HG03064 (cell line): ENCODE data around the gene CADPS2.
A peak's percentile ranks its signal among the peaks of the same experiment; 100 is the strongest.

Source experiments
- ATAC-seq: cut with Tn5 transposase; IDR thresholded peaks from one replicate; pipeline ENCODE4 v1.9.1; 2021; ENCODE audit warnings: low read depth; ENCODE audit not compliant: unreplicated experiment

CADPS2 gene

GRCh38 chr7:122886357-122887081, at the start of gene CADPS2:
TSS of gene CADPS2 (minus strand) at chr7:122886460. CDS start at chr7:122886337, 123 bp downstream.
- peak; percentile 75 for ATAC-seq

DNA sequence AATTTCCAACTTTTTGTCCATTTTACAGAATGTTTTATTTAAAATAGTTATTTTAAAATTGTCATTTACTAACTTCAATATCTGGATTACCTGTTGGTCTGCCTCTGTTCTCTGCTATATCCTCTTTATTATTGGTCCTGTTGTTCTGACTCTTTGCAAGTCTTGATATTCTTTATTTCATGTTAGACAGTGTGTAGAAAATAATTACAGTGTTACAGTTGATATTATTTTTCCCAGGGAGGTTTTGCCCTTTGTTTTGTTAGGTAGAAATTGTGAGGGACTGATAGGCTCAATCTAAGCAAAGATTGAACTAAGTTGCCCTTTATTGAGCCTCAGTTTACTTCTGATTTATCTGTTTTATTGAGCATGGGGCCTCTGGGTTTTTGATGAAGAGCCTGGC, 49.4 kb upstream of the CADPS2 start:
- ATAC-seq = no peak

- no peak for ATAC-seq
Measured at GRCh38 chr7:122919643-122920181, 33.5 kb upstream of the CADPS2 start.

- ATAC-seq = no peak
Measured at GRCh38 chr7:122914812-122915211, 28.6 kb upstream of the CADPS2 start.

GRCh38 chr7:122913608-122914007, 27.3 kb upstream of the CADPS2 start:
- no peak for ATAC-seq

GRCh38 chr7:122902751-122903495, 16.7 kb upstream of the CADPS2 start:
- ATAC-seq = no peak

GRCh38 chr7:122901250-122901649, 15.0 kb upstream of the CADPS2 start:
- ATAC-seq = no peak

DNA sequence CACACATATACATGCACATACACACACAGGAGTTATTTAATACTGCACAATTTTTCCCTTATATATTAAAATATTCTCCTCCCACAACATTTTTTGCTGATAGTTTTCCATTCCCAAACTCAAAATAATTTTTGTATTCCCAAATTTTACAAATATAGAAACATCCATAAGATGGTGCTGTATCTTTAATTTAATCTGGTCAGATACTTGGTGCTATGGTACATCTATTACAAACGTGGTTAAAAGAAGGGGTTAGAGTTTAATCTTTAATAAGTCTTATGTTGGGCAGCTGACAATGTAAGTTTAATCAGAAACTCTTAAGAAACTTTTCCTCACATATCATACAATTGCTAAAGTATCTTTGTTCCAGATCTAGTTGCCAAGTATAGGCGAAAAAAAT, 10.2 kb upstream of the CADPS2 start:
- no peak for ATAC-seq

- no peak for ATAC-seq
Measured at GRCh38 chr7:122893486-122893885, 7.2 kb upstream of the CADPS2 start.

DNA sequence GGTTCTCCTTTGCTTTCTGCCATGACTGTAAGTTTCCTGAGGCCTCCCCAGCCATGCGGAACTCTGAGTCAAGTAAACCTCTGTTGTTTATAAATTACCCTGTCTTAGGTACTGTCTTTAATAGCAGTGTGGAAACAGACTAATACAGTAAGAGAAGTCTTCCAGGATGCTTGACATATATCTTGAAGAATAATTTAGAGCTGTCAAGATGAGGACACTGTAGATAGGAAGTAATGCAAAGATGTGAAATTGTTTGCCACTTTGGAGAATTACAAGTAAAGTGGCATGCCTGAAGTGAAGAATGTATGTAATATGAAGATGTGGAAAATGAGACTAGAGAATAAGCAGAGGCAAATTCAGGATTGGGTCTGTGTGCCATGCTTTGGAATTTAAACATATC, 2.9 kb upstream of the CADPS2 start:
- ATAC-seq = no peak

GRCh38 chr7:122887848-122888247, 1.6 kb upstream of the CADPS2 start:
- ATAC-seq = no peak

DNA sequence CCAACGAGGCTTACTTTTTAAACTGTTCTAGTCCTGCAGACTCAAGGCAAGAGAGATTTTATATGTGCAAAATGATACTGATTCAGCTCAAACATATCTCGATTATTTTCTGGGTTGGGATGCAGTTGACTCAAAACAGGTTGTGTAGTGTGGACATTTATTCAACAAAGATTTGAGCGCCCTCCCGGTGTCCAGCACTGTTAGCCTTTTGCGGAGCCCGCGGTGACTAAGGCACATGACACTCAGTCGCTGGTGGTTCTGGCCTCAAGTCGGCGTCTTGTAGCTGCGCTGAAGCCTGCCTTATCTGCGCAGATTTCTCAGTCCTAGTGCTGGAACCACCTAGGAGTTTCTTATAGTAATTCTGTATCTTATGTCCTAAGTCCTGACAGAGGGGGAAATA, 938 bp upstream of the CADPS2 start:
- no peak for ATAC-seq

GRCh38 chr7:122885583-122886356, 490 bp downstream of the CADPS2 start:
- peak; percentile 39 for ATAC-seq

DNA sequence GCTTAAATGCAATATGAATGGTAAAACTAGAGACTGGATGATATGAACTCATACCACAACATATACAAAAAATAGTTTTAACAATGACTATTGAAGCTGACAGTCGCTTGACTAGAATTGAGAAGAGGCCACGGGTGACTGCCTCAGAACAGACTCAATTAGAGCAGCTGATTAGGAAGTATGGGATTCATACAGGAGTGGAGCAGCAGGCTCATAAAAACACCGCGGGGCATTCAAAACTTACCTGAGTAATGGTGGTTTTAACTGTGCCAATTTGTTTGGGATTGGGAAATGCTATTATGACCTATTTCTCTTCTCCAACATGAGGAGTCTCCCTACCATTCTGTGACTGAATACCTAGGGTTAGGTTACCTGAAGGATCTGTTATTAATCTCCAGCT, 2.1 kb downstream of the CADPS2 start:
- no peak for ATAC-seq

- no peak for ATAC-seq
Measured at GRCh38 chr7:122883049-122883680, 3.1 kb downstream of the CADPS2 start.

- ATAC-seq = no peak
Measured at GRCh38 chr7:122881324-122881723, 4.9 kb downstream of the CADPS2 start.

GRCh38 chr7:122869260-122869659, 17.0 kb downstream of the CADPS2 start:
- no peak for ATAC-seq

- no peak for ATAC-seq
Measured at GRCh38 chr7:122867471-122867980, 18.7 kb downstream of the CADPS2 start.

GRCh38 chr7:122864838-122865237, 21.4 kb downstream of the CADPS2 start:
- ATAC-seq = no peak

DNA sequence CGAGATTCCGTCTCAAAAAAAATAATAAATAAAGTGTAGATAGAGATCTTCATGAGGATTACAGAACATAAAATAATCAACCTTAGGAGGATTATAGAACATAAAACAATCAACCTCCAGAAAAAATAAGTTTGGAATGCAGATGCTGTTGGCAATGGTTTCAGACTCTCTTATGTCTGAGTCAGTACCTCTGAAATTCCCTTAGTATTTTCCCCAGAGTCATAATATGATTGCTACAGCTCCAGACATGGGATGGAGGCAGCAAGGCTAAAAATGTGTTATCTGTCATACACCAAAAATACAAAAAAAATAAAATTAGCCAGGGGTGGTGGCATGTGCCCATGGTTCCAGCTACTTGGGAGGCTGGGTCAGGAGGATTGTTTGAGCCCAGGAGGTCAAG, 22.2 kb downstream of the CADPS2 start:
- no peak for ATAC-seq
